ENCODE measurements around the gene ARID1A.

GRCh38 chr1:26703478-26703877, 7.7 kb downstream of the ARID1A start:
- no peak for TF ChIP-seq CTCF (optimal IDR thresholded peaks at IDR 0.05 in 1 of 3, IDR thresholded peaks at IDR 0.05 in 1 of 3, conservative IDR thresholded peaks at IDR 0.05 in 1 of 3; ENCODE audit: extremely low read depth in 1 of 3, insufficient read depth in 2 of 3, low read length in 3 of 3)
- TF ChIP-seq EZH2 (IDR thresholded peaks at IDR 0.05; ENCODE audit: low read length), result no peak

Measured in keratinocyte (primary cell).